Spinal cord (tissue), 10 donors: ENCODE data around the gene PHLDA2. TPM values are rescaled to one million over a fixed set of nuclear protein-coding genes. Genes with fewer than 3 reads are reported as not detected.

Experiments
- DNase-seq, 6 donors: peaks; one replicate each; pipeline versions ENCODE4 v3.0.0 to v3.0.0-alpha.2; 2013 to 2015; ENCODE audit warnings: low spot score in 6 of 6, low read depth in 4 of 6
- H3K27ac ChIP-seq: one replicate; pipeline ENCODE4 v1.5.1; 2013; ENCODE audit warnings: low read depth, low read length, control low read depth
- H3K27me3 ChIP-seq: one replicate; pipeline ENCODE4 v1.6.1; 2013; ENCODE audit warnings: low read length; ENCODE audit not compliant: control insufficient read depth, insufficient read depth
- H3K36me3 ChIP-seq: one replicate; pipeline ENCODE4 v1.6.1; 2013; ENCODE audit warnings: low read length; ENCODE audit not compliant: control insufficient read depth, insufficient read depth
- H3K4me1 ChIP-seq: one replicate; pipeline ENCODE4 v1.6.1; 2013; ENCODE audit warnings: low read length; ENCODE audit not compliant: control insufficient read depth, insufficient read depth
- H3K4me3 ChIP-seq: one replicate; pipeline ENCODE4 v1.5.1; 2013; ENCODE audit warnings: low read depth, low read length, control low read depth
- H3K9me3 ChIP-seq: one replicate; pipeline ENCODE4 v1.6.1; 2013; ENCODE audit warnings: low read length; ENCODE audit not compliant: control insufficient read depth, insufficient read depth
- WGBS: methylation state at CpG from one replicate; pipeline ENCODE4 v1.1.5; 2013; ENCODE audit warnings: missing lambda C conversion rate; ENCODE audit not compliant: insufficient coverage; 5-methylcytosine and 5-hydroxymethylcytosine counted together
- polyA plus RNA-seq, 2 donors: library from polyadenylated mRNA; unstranded; fragments of 120-200 nt; gene quantifications; one replicate each; pipeline ENCODE4 v1.2.1, GENCODE V29; 2013; ENCODE audit not compliant: insufficient read length in 2 of 2
- total RNA-seq, 2 donors: library from RNA; depleted of rRNA in 1 of 2; stranded (reverse); fragments of 120-200 nt in 1 of 2; fragments of >200 nt in 1 of 2; gene quantifications; one replicate each; pipeline versions ENCODE4 v1.2.3 to v1.2.4, GENCODE V29; 2013 to 2014
- donor health status: healthy.

Gene PHLDA2
- total and polyA plus RNA-seq, 4 donors = 0.30 to 2.8 (median 1.4) TPM

GRCh38 chr11:2891326-2892214 lies 37.6 kb downstream of the PHLDA2 start:
- H3K36me3 ChIP-seq = no peaks in the 10 kb centered on the region
- WGBS = 47% methylated on average over 16 of the region's 17 CpGs
- H3K27ac ChIP-seq = no peak overlapping the region
- no peaks in the 10 kb centered on the region for H3K9me3 ChIP-seq
- H3K27me3 ChIP-seq = no peaks in the 10 kb centered on the region
- peak overlapping the region; percentile 57 for H3K4me3 ChIP-seq
- peaks cover 52% of the 10 kb centered on the region for H3K4me1 ChIP-seq
- DNase-seq = no peak

DNA sequence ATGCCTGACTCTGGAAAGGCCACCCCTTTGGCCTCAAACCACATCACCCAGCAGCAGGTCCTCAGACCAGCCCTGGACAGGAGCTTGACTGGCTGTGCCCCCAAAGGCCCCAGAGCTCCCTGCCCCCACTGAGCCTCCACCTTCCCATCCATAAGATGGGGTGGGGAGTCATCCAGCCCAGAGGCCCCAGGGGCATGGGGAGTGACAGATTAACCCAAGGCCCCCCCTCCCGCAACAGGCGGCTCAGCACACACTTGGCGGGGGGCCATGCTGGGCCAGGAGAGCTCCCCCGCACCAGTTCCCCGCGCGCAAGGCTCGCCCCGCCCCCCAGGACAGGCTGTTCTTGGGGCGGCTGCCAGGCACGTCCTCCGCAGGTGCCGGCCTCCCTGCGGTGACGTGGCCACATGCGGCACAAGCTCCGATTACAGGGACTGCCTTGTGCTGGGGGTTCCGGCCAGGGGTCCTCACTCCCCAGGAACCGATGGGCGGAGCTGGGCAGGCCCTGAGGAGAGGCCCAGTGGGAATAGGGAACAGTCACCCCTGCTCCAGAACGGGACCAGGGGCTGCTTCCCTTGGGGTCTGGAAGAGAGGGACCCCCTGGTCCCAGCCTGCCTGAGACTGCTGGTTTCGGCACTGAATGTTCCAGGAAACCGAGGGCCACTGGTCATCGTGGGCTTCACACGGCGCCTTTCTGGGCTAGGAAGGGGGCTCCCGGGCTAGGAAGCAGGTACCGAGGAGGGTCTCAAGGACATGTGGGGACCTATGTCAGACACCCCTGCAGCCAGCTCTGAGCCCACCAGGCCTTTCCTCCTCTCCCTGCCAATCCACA lies 38.5 kb downstream of the PHLDA2 start:
- WGBS = 49% methylated on average over 28 of the region's 28 CpGs
- H3K27me3 ChIP-seq = no peaks in the 10 kb centered on the region
- no peak for DNase-seq
- H3K4me1 ChIP-seq = peaks cover 56% of the 10 kb centered on the region
- H3K9me3 ChIP-seq = no peaks in the 10 kb centered on the region
- H3K36me3 ChIP-seq = no peaks in the 10 kb centered on the region
- H3K27ac ChIP-seq = no peak overlapping the region
- no peak overlapping the region for H3K4me3 ChIP-seq

GRCh38 chr11:2889362-2890273 lies 39.6 kb downstream of the PHLDA2 start:
- H3K4me1 ChIP-seq = peaks cover 62% of the 10 kb centered on the region
- no peaks in the 10 kb centered on the region for H3K27me3 ChIP-seq
- WGBS = 84% methylated on average over 11 of the region's 16 CpGs
- no peak overlapping the region for H3K27ac ChIP-seq
- no peaks in the 10 kb centered on the region for H3K36me3 ChIP-seq
- no peak for DNase-seq
- no peaks in the 10 kb centered on the region for H3K9me3 ChIP-seq
- H3K4me3 ChIP-seq = no peak overlapping the region

DNA sequence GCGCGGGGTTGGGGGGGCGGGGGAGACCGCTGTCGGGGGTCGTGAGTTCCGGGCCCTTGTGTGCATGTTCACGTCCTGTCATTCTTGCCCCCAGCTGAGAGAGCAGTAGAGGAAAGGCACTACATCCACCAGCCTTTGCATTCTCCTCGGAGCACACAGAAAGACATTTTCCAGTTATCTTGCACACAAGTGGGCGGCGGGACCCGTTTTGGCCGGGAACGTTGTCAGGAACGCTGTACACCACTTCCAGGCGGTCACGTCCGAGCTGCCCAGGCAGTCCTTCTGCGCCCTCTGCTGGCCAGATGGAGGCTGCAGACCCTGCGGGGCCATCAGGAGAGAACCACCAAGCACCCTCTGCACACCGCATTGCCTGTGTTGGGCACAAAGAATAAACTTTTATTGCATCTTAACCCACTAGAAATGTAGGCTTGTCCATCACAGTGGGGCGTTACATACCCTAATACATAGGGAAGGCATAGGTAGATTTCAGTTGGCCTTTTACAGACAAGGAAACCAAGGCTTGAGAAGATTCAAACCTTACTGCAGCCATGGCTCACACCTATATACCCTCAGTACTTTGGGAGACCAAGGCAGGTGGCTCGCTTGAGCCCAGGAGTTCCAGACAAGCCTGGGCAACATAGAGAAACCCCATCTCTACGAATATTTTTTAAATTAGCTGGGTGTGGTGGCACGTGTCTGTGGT lies 40.8 kb downstream of the PHLDA2 start:
- no peak overlapping the region for H3K27ac ChIP-seq
- H3K36me3 ChIP-seq = no peaks in the 10 kb centered on the region
- H3K27me3 ChIP-seq = no peaks in the 10 kb centered on the region
- DNase-seq = peak in 2 of 6 donors; percentile 94 to 95
- no peaks in the 10 kb centered on the region for H3K9me3 ChIP-seq
- peaks cover 67% of the 10 kb centered on the region for H3K4me1 ChIP-seq
- WGBS = 31% methylated on average over 19 of the region's 25 CpGs
- no peak overlapping the region for H3K4me3 ChIP-seq

GRCh38 chr11:2887515-2888195 lies 41.6 kb downstream of the PHLDA2 start:
- Histone ChIP-seq H3K36me3 (peaks cover 4% of the 10 kb centered on the region), H3K27me3 (no peaks in the 10 kb centered on the region), H3K4me3 (no peak overlapping the region), H3K27ac (no peak overlapping the region), H3K4me1 (peaks cover 65% of the 10 kb centered on the region), H3K9me3 (no peaks in the 10 kb centered on the region)
- 76% methylated on average over 11 of the region's 11 CpGs for WGBS
- DNase-seq = no peak

- H3K27ac ChIP-seq = no peak overlapping the region
- no peaks in the 10 kb centered on the region for H3K27me3 ChIP-seq
- WGBS = no CpG with 5 or more reads among the region's 5 CpGs
- H3K36me3 ChIP-seq = peaks cover 9% of the 10 kb centered on the region
- peaks cover 65% of the 10 kb centered on the region for H3K4me1 ChIP-seq
- H3K9me3 ChIP-seq = no peaks in the 10 kb centered on the region
- H3K4me3 ChIP-seq = no peak overlapping the region
- DNase-seq = no peak
Measured at GRCh38 chr11:2886936-2887335, 42.3 kb downstream of the PHLDA2 start.

DNA sequence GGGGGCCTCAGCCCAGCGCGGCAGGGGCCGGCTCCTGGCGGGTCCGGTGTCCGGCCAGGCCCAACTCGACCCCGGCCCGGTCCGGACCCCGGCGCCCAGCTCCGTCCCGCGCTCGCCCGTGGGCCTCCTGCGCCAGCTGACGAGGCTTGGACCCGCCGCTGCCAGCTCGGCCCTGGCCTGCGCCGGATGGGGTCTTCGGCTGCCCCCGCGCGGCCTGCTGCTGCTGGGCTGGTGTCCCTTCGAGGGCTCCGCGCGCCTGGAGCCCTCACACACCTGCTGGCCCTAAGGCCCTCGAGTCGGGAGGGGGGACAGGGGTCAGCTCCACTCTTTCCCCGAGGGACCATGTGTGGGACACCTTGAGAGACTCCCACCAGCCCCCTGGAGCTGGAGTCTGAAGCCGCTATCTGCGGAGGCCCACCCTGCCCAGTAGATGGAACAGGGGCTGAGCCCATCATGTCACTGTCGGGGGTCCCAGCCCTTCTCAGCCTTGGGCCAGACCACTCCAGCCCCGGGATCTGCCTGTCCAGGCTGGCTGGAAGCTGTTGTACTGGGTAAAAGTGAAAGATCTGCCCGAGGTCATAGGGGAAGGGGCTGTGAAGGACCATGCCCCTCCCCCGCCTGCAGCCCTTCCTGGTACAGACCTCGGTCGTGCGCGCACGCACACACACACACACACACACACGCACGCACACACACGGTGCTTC lies 42.9 kb downstream of the PHLDA2 start:
- Histone ChIP-seq H3K4me3 (no peak overlapping the region), H3K27ac (peak overlapping the region; percentile 61), H3K9me3 (no peaks in the 10 kb centered on the region), H3K4me1 (peaks cover 65% of the 10 kb centered on the region), H3K27me3 (no peaks in the 10 kb centered on the region), H3K36me3 (peaks cover 15% of the 10 kb centered on the region)
- peak in 2 of 6 donors; percentile 80 to 82 for DNase-seq
- 3% methylated on average over 39 of the region's 49 CpGs for WGBS

- Histone ChIP-seq H3K4me1 (peaks cover 58% of the 10 kb centered on the region), H3K27ac (peak within 1 kb of the TSS; percentile 61), H3K27me3 (no peaks in the 10 kb centered on the region), H3K4me3 (peak within 1 kb of the TSS; percentile 73), H3K9me3 (no peaks in the 10 kb centered on the region), H3K36me3 (peaks cover 16% of the 10 kb centered on the region)
- peak in 5 of 6 donors; percentile 78 to 96 (median 83) for DNase-seq
- 0% methylated on average over 34 of the region's 61 CpGs for WGBS
Measured at GRCh38 chr11:2885678-2886081, 43.5 kb downstream of the PHLDA2 start, which contains the start of gene CDKN1C. TSS of gene CDKN1C (minus strand) at chr11:2885775. CDS start at chr11:2885456, 319 bp downstream.
